SK-N-DZ (cell line): ENCODE measurements around the gene LRPAP1.
"Not testable (repeated sequence)": the region's sequence is repeated elsewhere in the genome, so short reads cannot be mapped to it uniquely, and the experiment has no call there.

Experiments
- DNase-seq: peaks from one replicate; pipeline ENCODE4 v3.0.0-alpha.2; 2015; ENCODE audit warnings: low spot score

Gene LRPAP1

DNA sequence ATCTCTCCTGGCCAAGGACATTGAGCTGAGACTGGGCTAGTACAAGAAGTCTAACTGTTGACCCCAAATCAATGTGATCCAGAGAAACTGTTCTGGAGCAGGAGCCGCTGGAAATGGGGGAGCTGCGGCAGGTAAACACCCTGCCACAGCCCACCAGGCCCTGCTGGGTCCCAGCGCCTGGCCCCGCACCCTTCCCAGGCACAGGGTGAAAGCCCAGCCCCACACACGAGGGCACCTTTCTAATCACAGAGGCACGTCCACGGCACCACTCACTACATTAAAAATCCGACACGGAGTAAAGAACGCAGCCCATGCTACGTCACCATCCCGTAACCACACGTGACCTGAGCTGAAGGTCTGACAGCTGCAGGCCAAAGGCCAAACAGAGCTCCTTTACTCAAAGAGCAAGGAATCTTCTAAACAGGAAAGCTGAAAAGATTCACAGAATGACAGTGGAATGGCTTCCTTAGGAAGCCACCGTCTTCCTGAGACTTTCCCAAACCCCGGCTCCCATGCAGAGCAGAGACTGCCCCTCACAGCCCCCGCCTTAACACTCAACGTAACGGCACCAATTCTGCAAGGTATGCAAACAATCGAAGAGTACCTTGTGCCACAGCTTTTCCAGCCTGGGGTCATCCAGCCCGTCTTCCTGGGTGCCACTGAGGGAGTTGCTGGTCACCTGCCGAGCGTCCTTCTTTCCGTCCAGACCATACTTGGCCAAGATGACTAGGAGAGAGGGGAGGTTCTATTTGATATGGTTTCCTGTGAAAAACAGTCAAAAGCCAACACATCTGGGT lies 12.6 kb downstream of the LRPAP1 start:
- no peak for DNase-seq

DNA sequence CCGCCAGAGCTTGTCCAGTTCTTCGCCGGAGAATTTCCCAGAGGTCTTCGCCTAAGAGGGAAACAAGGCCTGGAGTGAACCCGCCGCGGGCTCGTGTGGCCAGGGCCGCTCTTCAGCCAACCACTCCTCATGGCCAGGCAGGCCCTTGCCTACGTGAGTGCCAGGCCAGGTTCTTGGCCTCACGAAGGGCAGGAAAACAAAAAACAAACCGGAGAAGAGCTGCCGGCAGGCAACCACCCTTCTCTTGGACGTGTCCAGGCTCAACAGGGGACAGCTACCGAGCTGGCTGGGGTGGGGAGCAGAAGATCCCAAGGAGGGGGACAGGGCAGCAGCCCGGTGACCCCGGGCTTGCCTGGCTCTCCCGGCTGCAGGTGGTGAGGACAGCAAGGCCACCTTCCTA lies 13.3 kb downstream of the LRPAP1 start:
- DNase-seq: no peak

DNA sequence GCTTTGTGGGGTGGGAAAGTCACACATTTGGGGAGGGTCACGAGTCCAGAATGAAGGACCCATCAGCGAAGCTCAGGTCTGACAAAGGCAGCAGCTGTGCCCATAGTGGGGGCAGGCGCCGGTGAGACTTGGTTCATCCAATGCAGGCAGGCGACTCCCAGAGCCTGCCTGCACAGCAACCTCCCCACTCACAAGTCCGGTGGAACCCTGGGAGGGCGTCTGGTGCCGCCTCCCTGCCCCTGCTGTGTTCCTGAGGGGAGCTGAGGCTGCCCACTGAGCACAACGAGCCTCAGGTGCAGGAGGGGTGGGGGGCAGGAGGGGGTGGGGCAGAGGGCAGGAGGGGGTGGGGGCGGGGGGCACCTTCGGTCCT lies 13.7 kb downstream of the LRPAP1 start:
- DNase-seq: no peak

DNA sequence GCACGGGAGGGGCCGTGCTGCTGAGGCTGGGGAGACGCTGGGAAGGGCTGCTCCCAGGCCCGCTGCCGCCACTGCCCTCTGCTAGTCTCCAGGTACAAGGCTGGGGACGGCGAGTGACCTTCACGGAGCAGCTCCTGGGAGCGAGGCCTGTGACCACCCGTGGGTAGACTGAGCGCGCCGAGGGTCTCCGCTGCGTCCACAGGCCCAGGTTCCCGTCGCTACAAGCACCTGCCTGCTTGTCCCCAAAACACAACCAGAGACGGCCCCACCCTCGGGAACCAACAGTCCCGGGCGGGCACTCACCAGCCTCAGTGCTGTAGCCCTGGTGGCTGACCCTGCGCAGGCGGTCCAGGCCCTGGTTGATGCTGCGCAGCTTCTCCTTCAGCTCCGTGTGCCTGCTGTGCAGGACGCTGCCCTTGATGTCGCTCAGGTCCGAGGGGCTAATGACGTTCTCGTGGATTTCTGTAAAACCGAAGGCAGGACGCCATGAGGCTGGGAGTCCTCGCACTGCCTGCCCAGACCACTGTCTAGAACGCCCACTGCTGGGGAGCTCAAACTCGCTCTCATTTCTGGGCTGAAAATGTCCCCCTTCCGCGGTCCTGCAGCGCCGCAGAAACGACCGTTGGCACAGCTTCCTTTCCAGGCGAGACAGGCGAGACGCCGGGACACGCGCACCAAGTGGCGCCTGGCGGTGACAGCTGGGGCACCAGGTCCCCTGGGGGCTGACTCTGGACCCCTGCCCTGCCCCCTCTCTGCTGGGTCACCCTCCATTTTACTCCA lies 14.3 kb downstream of the LRPAP1 start:
- DNase-seq: no peak

DNA sequence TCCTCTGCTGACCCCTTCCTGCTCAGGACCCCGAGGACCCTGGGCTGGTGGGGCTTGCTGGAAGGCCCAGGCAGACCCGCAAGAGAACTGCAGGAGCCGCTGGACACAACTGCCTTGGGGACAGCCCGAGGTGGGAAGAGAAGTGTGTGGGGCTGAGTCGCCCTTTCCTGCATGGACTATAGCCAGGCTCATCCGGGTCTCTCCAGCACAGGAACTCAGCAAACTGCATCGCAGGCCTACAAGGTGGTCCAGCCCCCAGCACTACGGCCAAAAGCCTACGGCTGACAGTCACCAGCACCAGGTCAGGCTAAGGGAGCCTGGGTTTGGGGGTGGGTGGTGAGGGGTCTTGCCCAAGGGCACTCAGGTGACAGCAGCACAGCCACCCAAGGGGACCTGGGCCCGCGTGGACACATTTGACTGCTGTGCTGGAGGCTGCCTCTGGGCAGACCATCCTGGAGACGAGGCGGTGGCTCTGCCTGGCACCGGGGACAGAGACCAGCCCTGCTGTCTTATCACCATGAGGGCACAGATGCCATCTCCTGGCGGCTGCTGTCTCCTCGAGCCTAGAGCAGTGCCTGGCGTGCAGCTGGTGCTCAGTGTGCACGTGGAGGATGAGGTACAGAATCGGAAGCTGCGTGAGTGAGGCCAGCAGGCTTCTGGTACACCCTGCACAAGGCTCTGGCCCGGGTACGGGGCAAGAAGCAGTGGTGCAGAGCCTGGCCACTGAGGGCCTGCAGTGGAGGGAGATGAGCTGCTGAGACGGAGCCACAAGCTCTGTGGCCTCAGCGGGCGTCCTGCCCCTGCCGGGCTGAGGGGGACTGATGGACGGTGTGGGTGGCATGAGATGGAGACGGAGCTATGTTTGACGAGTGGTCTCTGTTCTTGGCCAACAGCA lies 15.1 kb downstream of the LRPAP1 start:
- no peak for DNase-seq

DNA sequence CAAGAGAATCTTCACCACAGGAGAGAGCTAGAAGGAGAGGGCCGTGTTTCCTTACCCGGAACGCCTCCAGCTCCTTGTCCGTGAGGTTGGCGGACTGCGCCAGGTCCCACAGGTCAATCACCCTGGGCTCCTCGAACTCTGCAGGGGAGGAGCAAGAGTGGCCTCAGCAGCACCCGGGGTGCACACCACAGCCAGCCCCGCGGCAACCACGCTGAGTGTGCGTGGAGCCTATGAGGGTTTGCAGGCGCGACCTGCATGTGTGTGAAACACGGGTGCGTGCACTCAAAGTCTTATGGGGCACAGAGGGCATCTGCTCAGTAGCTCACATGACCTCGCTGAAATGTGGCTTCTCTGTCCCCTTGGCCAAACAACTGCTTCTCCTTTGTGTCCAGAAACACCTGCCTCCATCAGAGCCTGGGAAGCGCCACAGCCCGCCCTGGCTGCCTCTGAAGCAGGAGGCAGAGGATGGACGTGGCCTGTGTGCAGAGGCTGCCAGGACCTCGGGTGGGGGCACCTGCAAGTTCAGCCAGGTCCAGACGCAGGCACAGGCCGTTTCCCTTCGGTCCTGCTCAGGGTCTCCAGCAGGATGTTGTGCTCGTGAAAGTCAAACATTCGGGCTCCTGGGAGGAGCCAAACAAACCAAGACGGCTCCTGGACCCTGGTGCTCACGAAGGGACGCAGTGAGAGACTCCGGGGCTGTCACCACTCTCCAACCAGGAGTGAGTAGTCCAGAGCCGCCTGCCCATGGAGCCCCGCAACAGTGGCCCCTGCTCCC lies 16.0 kb downstream of the LRPAP1 start:
- no peak for DNase-seq

DNA sequence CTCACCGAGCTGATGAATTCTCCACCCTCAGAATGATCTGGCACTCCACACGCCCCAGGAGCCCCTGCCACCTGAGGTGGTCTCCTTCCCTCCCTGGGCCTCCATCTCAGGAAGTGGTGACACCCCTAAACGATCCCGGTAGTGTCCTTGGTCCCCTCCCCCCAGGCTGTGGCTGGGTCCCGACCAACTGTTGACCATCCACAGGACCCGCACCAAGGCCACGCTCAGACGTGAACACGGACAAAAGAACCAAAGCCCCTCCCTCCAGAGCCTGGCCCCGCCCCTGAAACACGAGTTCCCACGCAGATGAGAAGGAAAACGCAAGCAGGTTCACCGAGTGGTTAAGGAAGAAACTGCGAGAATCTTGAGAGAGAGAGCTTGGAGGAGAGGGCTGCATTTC lies 16.6 kb downstream of the LRPAP1 start:
- DNase-seq: no peak

DNA sequence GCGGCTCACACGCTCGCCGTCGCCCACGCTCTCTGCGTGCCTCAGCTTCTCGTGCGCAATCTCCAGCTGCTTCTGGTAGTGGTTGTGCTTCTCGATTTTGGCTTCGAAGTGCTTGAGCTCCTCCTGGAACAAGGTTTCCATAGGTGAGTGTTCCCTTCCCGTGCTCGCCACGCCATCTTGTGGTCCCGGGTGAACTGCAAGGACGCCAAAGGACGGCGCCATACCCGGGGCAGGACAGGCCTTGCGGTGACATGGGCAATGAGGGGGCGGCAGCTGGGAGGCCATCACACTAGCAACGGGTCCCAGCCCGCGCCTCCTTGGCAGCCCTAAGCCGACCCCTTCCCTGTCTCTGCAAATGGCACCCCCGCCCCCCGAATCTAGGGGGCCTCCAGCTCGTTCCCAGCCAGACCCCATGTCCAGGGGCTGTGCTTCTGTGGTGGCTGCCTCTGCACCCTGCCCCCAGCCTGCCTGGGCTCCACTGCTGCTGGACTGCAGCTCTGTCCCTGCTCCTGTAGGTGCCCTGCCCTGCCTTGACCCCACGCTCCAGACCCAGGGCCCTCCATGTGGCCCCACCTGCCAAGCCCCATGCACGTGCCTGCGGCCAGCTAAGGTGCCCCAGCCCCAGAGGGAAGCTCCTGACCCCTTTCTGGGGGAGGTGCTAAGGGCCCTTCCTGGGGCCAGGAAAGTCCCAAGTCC lies 17.3 kb downstream of the LRPAP1 start:
- DNase-seq: no peak

DNA sequence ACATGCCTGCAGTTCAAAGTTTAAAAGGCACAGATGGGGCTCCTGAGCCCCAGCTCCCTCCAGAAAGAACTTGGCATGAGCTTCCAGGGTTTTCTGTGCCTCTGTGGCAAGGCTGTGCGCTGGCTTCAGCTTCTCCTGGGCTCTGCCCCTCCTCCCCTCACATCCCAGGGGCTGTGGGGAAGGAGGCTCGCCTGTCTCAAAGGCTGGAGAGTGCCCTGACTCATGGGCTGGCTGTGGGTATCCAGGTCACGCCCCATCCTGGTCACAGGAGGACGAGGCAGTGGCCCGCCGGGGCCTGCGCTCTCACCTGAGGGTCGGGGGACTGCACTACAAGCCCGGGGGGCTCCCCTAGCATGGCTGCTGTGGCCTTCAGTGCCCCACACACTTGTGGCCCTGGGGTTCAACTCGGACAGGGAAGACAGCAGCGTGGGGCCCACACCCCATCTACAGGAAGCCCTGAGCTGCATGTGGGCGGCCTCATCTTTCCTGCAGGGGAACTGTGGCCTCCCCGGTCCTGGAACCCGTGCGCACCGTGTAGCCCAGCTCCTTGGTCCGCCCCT lies 17.9 kb downstream of the LRPAP1 start:
- DNase-seq: no peak

DNA sequence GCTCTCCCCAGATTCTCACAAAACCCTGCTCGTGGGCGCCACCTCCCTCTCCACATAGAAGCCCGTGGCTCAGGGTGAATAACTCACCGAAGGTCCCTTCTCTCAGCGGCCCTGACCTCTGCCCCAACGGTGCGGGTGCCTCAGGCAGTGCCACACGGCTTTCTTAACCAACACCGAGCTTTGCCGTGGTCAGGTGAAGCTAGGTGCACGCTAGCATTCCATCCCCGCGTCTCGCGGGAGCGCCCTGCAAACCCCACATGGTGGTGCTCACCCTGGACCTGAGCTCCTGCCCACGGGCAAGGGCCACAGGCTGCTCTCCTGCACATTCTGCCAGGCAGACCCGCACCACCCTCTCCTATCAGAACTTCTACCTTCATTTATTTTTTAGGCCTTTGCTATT lies 18.4 kb downstream of the LRPAP1 start:
- DNase-seq: no peak

DNA sequence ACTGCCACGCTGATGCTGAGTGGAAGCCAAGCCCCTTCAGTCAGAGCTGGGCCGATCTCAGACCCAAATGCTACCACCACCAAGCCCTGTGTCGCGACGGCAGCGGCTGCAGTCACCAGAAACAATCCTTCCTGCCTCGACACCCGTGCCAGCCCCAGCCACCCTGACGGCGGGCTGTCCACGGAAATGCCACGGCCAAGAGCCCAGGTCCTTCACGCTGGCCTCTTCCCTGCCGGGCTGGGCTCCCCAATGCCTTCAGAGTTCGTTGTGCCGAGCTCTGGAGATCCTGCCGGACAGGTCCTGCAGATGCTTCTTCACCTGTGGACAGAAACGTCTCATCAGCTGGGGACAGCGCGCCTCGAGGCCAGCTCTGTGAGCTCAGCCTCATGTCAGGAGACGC lies 19.5 kb downstream of the LRPAP1 start:
- DNase-seq: no peak

DNA sequence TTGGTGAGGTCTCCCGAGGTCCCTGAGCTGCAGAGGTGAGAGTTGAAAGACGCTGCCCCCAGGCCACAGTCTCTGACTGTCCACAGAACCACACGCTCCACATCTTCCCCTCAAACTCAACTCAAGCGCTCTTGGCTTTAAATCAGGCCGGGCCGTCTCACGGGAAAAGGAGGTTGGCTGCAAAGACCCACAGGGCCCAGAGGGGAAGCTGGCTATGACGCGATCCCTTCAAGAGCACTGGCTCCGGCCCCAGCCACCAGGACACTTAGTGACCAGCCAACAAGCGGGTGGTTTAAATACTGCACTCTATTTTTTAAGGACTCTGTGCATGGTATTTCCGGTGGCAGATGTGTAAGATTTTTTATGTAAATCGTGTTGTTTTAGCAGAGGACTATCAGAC lies 19.9 kb downstream of the LRPAP1 start:
- DNase-seq: no peak

DNA sequence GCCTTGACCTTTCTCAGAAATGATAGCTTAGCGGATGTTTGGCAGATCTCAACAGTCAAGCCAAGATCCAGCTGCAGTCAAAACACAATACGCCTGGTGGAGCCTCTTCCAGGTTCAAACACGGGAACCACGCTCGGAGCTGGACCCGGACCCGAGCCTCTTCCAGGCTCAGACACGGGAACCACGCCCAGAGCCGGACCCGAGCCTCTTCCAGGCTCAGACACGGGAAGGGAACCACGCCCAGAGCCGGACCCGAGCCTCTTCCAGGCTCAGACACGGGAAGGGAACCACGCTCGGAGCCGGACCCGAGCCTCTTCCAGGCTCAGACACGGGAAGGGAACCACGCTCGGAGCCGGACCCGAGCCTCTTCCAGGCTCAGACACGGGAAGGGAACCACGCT lies 20.6 kb downstream of the LRPAP1 start:
- not testable (repeated sequence) for DNase-seq

DNA sequence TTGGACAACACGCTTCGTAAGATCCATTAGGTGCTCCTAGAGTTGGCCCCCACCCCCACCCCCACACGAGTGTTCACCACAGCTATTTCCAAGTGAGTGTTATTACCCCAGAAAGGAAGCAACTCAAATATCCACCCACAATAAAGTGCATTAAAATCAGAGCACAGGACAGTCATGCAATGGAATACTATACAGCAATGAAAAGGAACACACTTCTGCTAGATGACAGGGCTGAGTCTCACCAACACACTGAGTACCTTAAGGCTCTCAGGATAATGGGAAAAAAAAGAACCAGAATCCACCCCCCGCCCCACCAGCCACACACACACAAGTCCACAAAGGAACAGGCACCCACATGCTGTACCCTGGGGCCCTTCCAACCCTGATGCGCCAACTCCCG lies 21.0 kb downstream of the LRPAP1 start:
- no peak for DNase-seq

DNA sequence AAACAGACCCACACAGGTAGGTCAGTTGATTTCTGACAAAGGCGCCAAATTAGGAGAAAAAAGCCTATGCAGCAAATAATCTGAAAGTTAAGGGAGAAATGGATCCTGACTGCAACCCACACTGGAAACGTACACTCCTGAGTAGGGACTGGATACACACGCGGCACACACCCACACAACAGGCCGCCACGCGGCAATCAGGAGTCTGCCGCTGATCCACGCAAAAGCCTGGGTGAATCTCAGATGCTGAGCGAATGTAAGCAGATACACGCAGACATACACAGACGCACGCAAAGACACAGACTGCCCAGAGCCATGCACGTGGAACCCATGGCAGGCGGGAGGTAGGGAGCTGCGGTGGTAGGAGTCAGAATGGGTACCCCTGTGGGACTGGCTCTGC lies 21.7 kb downstream of the LRPAP1 start:
- DNase-seq: no peak

DNA sequence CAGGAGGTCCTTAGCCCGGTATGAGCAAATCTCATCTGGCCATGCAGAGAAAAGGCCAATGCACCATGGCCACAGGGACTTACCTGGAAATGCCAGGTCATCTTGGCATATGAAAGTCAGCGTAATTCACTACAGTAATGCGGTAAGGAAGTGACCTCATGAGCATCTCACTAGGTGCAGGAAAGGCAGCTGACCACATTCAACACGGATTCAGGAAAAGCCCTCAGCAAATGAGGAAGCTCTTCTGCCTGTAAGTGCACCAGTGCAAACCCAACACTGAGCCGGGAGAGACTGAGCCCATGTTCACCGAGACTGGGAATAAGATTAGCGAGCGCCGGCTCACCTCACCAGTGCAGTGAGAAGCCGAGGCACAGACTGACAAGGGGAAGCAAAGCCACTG lies 23.7 kb downstream of the LRPAP1 start:
- DNase-seq: no peak

DNA sequence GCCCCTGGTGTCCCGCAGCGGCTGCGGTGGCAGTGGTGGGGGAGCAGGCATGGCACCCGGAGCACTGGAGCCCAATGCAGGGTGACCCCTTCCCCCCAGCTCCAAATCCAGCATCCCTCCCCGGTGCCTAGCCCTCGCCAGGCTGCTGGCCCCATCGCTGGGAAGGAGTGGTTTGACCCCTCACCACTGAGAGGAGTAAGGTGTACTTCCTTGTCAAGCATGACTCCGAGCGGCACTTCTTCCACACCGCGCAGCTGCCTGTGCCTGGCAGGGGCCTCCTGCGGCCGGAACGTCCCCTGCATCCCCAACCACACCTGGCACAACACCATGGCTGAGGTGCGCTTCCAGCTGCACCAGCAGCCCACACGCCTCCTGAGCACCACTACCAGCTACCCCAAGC lies 27.0 kb downstream of the LRPAP1 start:
- DNase-seq: no peak

DNA sequence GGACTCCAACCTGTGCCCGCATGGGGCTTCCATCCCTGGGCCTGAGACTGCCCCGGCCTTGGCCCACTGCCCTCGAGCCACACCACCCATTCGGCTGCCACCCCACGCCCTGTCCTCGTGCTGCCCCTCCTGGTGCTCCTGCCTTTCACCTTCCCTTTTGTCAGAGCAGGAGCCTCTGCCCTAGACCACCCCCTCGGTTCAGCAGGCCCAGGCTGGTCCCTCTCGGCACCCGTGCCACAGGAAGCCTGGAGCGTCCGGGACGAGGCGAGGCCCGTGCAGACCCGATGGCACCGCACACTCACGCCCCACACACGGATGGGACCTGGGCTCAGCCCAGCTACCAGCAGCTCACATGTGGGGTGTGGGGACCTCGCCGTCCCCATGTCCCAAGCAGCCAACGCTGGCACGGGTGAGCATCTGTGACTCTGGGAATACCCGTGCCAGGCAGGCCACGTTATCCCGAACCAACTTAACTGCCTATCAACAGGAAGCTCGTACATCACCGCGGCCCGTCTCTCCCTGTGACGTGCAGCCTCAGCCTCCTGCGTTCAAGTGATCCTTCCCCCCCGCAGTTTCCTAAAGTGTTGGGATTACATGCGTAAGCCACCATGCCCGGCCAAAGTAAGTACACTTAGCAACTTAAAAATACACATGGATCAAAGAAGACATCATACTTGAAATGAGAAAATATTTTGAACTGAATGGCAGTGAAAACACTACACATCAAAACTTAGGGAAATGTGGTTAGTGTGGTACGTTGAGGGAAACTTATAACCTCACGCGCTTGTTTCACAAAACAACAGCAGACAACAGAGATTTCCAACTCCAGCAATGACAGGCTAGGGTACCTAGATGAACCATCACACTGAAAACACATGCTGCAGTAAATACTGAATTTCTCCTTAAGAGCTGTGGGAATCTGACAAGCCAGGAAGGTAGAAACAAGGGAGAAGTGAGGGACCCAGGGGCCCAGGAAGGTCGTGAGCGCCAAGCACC lies 29.0 kb downstream of the LRPAP1 start:
- no peak for DNase-seq

DNA sequence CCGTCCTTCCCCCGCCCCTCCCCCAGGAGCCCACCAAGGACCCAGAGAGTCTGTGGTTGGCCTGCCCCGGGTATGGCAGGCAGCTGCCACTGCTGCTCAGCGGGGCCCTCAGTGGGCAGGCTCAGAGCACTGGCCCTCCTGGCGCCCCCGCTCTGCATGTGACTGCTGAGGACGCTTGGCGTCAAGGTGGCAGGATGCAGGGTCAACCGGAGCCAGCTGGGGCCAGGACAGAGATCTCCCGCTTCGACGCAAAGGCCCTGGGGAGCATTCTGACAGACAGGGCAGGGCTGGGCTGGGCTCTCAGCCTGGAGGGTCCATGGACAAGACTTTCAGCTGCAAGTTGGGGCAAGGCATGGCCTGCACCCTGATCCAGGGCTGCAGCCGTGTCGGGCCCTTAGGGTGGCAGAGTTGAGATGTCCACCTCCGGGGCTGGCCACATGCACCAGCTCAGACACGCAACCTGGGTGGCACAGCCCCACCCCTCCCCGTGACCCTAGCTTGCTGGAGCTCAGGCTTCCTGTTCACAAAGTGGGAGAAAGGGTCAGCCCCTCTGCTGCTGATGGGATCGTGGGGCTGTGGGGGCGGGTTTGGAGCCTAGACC lies 30.3 kb downstream of the LRPAP1 start:
- DNase-seq: no peak
